Neural cell (in vitro differentiated cells): ENCODE results near the gene NDUFS7. TPM values are rescaled to one million over a fixed set of nuclear protein-coding genes. Genes with fewer than 3 reads are reported as not detected.

Experiments
- H2AFZ ChIP-seq: fragments of 200-600, 300-800 bp; sonication (generic), shearing (Covaris generic); 2 replicates; pipeline ENCODE4 v1.6.0; 2014; ENCODE audit warnings: low read depth, mild to moderate bottlenecking, antibody characterized with exemption, low read length, moderate library complexity
- H3F3A ChIP-seq: fragments of 200-600 bp; shearing (Covaris generic); 2 replicates; pipeline ENCODE4 v1.6.1; 2016; ENCODE audit warnings: mild to moderate bottlenecking, moderate library complexity, mixed read lengths, antibody characterized with exemption, low read length; ENCODE audit not compliant: insufficient read depth, poor library complexity, severe bottlenecking
- H3K27ac ChIP-seq: fragments of 200-600, 300-800 bp; sonication (generic), shearing (Covaris generic); 2 replicates; pipeline ENCODE4 v1.5.1; 2014; ENCODE audit warnings: mild to moderate bottlenecking, low read length, moderate library complexity
- H3K27me3 ChIP-seq: fragments of 300-800, 200-600 bp; sonication (generic), shearing (Covaris generic); 2 replicates; pipeline ENCODE4 v1.6.0; 2014; ENCODE audit warnings: mild to moderate bottlenecking, low read depth, low read length, moderate library complexity; ENCODE audit not compliant: insufficient read depth
- H3K36me3 ChIP-seq: fragments of 300-800, 200-600 bp; sonication (generic), shearing (Covaris generic); 2 replicates; pipeline ENCODE4 v1.5.1; 2014; ENCODE audit warnings: mild to moderate bottlenecking, antibody characterized with exemption, low read length, moderate library complexity; ENCODE audit not compliant: insufficient read depth
- H3K4me2 ChIP-seq: fragments of 300-800, 200-600 bp; sonication (generic), shearing (Covaris generic); 2 replicates; pipeline ENCODE4 v1.6.0; 2014; ENCODE audit warnings: mild to moderate bottlenecking, low read length
- H3K4me3 ChIP-seq: fragments of 300-800, 200-600 bp; sonication (generic), shearing (Covaris generic); 2 replicates; pipeline ENCODE4 v1.5.1; 2014; ENCODE audit warnings: mild to moderate bottlenecking, low read length, moderate library complexity
- H3K79me2 ChIP-seq: fragments of 200-600 bp; shearing (Covaris generic); replicated peaks from 2 replicates; pipeline ENCODE4 v1.6.0; 2014; ENCODE audit warnings: mild to moderate bottlenecking, low read length, moderate library complexity; ENCODE audit not compliant: insufficient read depth
- H3K9ac ChIP-seq: fragments of 300-800, 200-600 bp; sonication (generic), shearing (Covaris generic); 2 replicates; pipeline ENCODE4 v1.6.1; 2016; ENCODE audit warnings: mild to moderate bottlenecking, low read length, mixed read lengths
- H3K9me2 ChIP-seq: fragments of 200-600 bp; shearing (Covaris generic); 2 replicates; pipeline ENCODE4 v1.6.1; 2016; ENCODE audit warnings: mild to moderate bottlenecking, low read length, mixed read lengths; ENCODE audit not compliant: insufficient read depth
- H3K9me3 ChIP-seq: fragments of 200-600, 300-800 bp; sonication (generic), shearing (Covaris generic); 2 replicates; pipeline ENCODE4 v1.6.1; 2016; ENCODE audit warnings: mild to moderate bottlenecking, mixed run types, low read length, moderate library complexity, mixed read lengths
- H4K20me1 ChIP-seq: fragments of 200-600 bp; shearing (Covaris generic); 2 replicates; pipeline ENCODE4 v1.6.1; 2016; ENCODE audit warnings: mild to moderate bottlenecking, mixed run types; ENCODE audit not compliant: insufficient read depth
- CTCF ChIP-seq: fragments of 450-650 bp; IDR thresholded peaks from 2 replicates; pipeline ENCODE4 v1.5.1; 2014; ENCODE audit warnings: antibody characterized with exemption, mild to moderate bottlenecking, moderate library complexity; ENCODE audit not compliant: poor library complexity, severe bottlenecking
- EP300 ChIP-seq: fragments of 450-650 bp; conservative IDR thresholded peaks from 2 replicates; pipeline ENCODE4 v1.6.1; 2014; ENCODE audit warnings: antibody characterized with exemption, mild to moderate bottlenecking, moderate library complexity; ENCODE audit not compliant: poor library complexity, severe bottlenecking
- EZH2 ChIP-seq: fragments of 200-600, 300-800 bp; shearing (Covaris generic), sonication (generic); IDR thresholded peaks from 2 replicates; pipeline ENCODE4 v1.6.1; 2014; ENCODE audit warnings: antibody characterized with exemption, low read length, borderline replicate concordance, mild to moderate bottlenecking; ENCODE audit not compliant: insufficient read depth, poor library complexity, severe bottlenecking
- MXI1 ChIP-seq: fragments of 450-650 bp; conservative IDR thresholded peaks from 2 replicates; pipeline ENCODE4 v1.6.1; 2014; ENCODE audit warnings: antibody characterized with exemption, mild to moderate bottlenecking; ENCODE audit not compliant: poor library complexity, severe bottlenecking
- POLR2AphosphoS5 ChIP-seq: IDR thresholded peaks from 2 replicates; pipeline ENCODE4 v1.6.1; 2012
- RAD21 ChIP-seq: fragments of 450-650 bp; conservative IDR thresholded peaks from 2 replicates; pipeline ENCODE4 v1.6.1; 2014; ENCODE audit warnings: antibody characterized with exemption, mild to moderate bottlenecking, moderate library complexity
- REST ChIP-seq: IDR thresholded peaks from 2 replicates; pipeline ENCODE4 v1.6.1; 2012; ENCODE audit warnings: borderline replicate concordance
- SMC3 ChIP-seq: fragments of 450-650 bp; conservative IDR thresholded peaks from 2 replicates; pipeline ENCODE4 v1.6.1; 2014; ENCODE audit warnings: antibody characterized with exemption, mild to moderate bottlenecking, moderate library complexity; ENCODE audit not compliant: poor library complexity
- TAF1 ChIP-seq: IDR thresholded peaks from 2 replicates; pipeline ENCODE4 v1.6.1; 2012; ENCODE audit warnings: low read depth
- polyA plus RNA-seq: library from polyadenylated mRNA; depleted of rRNA; stranded (reverse); fragments of >200 nt; gene quantifications from 2 replicates; pipeline ENCODE4 v1.2.3, GENCODE V29; 2014

Gene NDUFS7
- polyA plus RNA-seq, 1 donor from 2014 or later: 196 TPM

GRCh38 chr19:1392407-1392806, 8.7 kb downstream of the NDUFS7 start:
- Histone ChIP-seq H3K4me3 (no peak overlapping the region), H3K27ac (no peak overlapping the region), H2AFZ (no peak overlapping the region), H3F3A (no peaks in the 10 kb centered on the region), H4K20me1 (no peaks in the 10 kb centered on the region), H3K9ac (no peak overlapping the region), H3K9me2 (no peaks in the 10 kb centered on the region), H3K27me3 (no peaks in the 10 kb centered on the region), H3K79me2 (no peaks in the 10 kb centered on the region), H3K36me3 (no peaks in the 10 kb centered on the region), H3K9me3 (no peaks in the 10 kb centered on the region), H3K4me2 (no peak overlapping the region)
- no peak for TF ChIP-seq CTCF
- no peak for TF ChIP-seq RAD21
- TF ChIP-seq EP300: no peak
- no peak for TF ChIP-seq TAF1
- no peak for TF ChIP-seq MXI1
- TF ChIP-seq SMC3: no peak
- TF ChIP-seq REST: no peak
- TF ChIP-seq EZH2: no peak
- TF ChIP-seq POLR2AphosphoS5: no peak

- H2AFZ ChIP-seq: no peak overlapping the region
- no peak overlapping the region for H3K9ac ChIP-seq
- H3K4me2 ChIP-seq: no peak overlapping the region
- H3K27ac ChIP-seq: no peak overlapping the region
- H3K79me2 ChIP-seq: no peaks in the 10 kb centered on the region
- no peaks in the 10 kb centered on the region for H4K20me1 ChIP-seq
- no peaks in the 10 kb centered on the region for H3F3A ChIP-seq
- H3K9me2 ChIP-seq: no peaks in the 10 kb centered on the region
- no peaks in the 10 kb centered on the region for H3K9me3 ChIP-seq
- no peak overlapping the region for H3K4me3 ChIP-seq
- no peaks in the 10 kb centered on the region for H3K27me3 ChIP-seq
- no peak for TF ChIP-seq SMC3
- no peak for TF ChIP-seq EP300
- no peak for TF ChIP-seq REST
- TF ChIP-seq TAF1: no peak
- no peak for TF ChIP-seq RAD21
- TF ChIP-seq MXI1: no peak
- no peak for TF ChIP-seq EZH2
- TF ChIP-seq CTCF: no peak
- no peak for TF ChIP-seq POLR2AphosphoS5
- no peaks in the 10 kb centered on the region for H3K36me3 ChIP-seq
Measured at GRCh38 chr19:1392939-1393530, 9.3 kb downstream of the NDUFS7 start.
